ENCODE results near the gene GAPT. TPM values are rescaled to one million over a fixed set of nuclear protein-coding genes. Genes with fewer than 3 reads are reported as not detected.

Gene GAPT
- total RNA-seq, 1 donor from 2014 or later: not detected

DNA sequence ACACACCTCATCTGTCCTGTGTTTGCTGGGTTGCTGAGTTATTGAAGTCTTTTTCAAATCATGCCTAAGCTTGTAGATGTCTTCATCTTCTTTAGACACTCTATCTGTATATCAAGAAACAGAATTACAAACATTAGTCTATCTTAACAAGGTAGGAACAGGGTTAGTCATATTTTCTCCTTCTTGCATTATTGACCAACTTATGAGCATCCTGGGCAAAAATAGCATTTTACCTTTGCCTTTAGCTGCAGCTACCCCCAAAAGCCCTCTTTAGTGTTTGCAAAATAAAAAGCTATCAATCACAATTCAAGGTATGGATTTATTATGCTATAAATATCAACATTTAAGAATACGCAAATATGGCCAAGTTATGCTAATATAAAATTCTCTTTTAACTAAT, 34.7 kb upstream of the GAPT start:
- H3K27me3 Mint-ChIP-seq: peaks cover 22% of the 10 kb centered on the region
- no peak overlapping the region for H3K27ac Mint-ChIP-seq
- peak; percentile 32 for DNase-seq
- H3K4me1 Mint-ChIP-seq: peaks cover 17% of the 10 kb centered on the region
- intact Hi-C loops (cut with micrococcal nuclease): no loop called here
- peaks cover 14% of the 10 kb centered on the region for H3K36me3 Mint-ChIP-seq (ENCODE audit: low read depth)
- H3K4me3 Mint-ChIP-seq: no peak overlapping the region
- H3K9me3 Mint-ChIP-seq: no peaks in the 10 kb centered on the region

- intact Hi-C loops (cut with micrococcal nuclease): no loop called here
- Mint-ChIP-seq H3K9me3 (no peaks in the 10 kb centered on the region), H3K4me3 (no peak overlapping the region), H3K27me3 (peaks cover 22% of the 10 kb centered on the region), H3K4me1 (peaks cover 19% of the 10 kb centered on the region), H3K27ac (no peak overlapping the region), H3K36me3 (ENCODE audit: low read depth) (peaks cover 14% of the 10 kb centered on the region)
- no peak for DNase-seq
These were observed 34.2 kb upstream of the GAPT start for GRCh38 chr5:58457050-58457449.

DNA sequence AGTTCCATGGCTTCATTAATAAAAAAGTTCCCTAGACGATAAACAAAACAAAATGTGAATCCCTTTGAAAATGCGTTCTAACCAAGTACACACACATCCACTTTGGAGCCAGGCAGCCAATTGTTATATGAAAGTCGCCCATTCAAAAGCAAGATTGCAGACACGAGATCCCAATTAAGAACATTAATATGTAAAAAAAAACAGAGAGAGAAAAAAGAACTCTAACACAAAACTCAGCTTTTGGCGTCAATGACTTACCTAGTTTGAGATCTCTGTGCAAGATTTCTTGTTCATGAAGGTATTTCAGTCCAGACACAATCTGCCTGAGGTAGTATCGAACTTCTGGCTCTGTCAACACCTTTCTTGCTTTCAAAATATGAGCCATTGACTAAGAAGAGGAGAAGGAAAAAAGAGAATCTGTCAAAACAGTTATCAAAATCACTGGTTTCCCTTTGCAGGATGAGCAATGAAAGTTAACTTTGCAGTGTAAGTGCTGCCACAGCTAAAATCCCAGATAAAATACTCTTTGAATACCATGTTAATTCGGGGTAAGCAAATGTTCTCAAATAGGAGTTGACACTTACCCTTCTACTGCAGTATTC, 33.0 kb upstream of the GAPT start:
- H3K4me3 Mint-ChIP-seq: peak overlapping the region; percentile 85
- intact Hi-C loops (cut with micrococcal nuclease): no loop called here

GRCh38 chr5:58458743-58459145, 32.5 kb upstream of the GAPT start:
- Mint-ChIP-seq H3K27ac (peak overlapping the region; percentile 20), H3K27me3 (peaks cover 22% of the 10 kb centered on the region), H3K4me1 (peaks cover 20% of the 10 kb centered on the region), H3K4me3 (peak overlapping the region; percentile 85), H3K9me3 (no peaks in the 10 kb centered on the region), H3K36me3 (ENCODE audit: low read depth) (peaks cover 14% of the 10 kb centered on the region)
- DNase-seq: no peak
- intact Hi-C loops (cut with micrococcal nuclease): no loop called here

More for the DNA sequence above, 33.0 kb upstream of the GAPT start:
- H3K4me1 Mint-ChIP-seq: peaks cover 20% of the 10 kb centered on the region
- no peak overlapping the region for H3K27ac Mint-ChIP-seq
- peaks cover 22% of the 10 kb centered on the region for H3K27me3 Mint-ChIP-seq
- DNase-seq: no peak
- no peaks in the 10 kb centered on the region for H3K9me3 Mint-ChIP-seq
- H3K36me3 Mint-ChIP-seq (ENCODE audit: low read depth): peaks cover 14% of the 10 kb centered on the region

- peak overlapping the region; percentile 85 for H3K4me3 Mint-ChIP-seq
- peak overlapping the region; percentile 43 for H3K27ac Mint-ChIP-seq
- no peak for DNase-seq
- peaks cover 12% of the 10 kb centered on the region for H3K36me3 Mint-ChIP-seq (ENCODE audit: low read depth)
- peaks cover 20% of the 10 kb centered on the region for H3K4me1 Mint-ChIP-seq
- intact Hi-C loops (cut with micrococcal nuclease): loop anchor here (1.0 to 5.0 kb wide), 6 partner anchors 680 to 1552 kb away; partner anchors contain the start of genes MIER3 and SETD9
- peaks cover 22% of the 10 kb centered on the region for H3K27me3 Mint-ChIP-seq
- no peaks in the 10 kb centered on the region for H3K9me3 Mint-ChIP-seq
These were observed 31.9 kb upstream of the GAPT start for GRCh38 chr5:58459146-58460001.

DNA sequence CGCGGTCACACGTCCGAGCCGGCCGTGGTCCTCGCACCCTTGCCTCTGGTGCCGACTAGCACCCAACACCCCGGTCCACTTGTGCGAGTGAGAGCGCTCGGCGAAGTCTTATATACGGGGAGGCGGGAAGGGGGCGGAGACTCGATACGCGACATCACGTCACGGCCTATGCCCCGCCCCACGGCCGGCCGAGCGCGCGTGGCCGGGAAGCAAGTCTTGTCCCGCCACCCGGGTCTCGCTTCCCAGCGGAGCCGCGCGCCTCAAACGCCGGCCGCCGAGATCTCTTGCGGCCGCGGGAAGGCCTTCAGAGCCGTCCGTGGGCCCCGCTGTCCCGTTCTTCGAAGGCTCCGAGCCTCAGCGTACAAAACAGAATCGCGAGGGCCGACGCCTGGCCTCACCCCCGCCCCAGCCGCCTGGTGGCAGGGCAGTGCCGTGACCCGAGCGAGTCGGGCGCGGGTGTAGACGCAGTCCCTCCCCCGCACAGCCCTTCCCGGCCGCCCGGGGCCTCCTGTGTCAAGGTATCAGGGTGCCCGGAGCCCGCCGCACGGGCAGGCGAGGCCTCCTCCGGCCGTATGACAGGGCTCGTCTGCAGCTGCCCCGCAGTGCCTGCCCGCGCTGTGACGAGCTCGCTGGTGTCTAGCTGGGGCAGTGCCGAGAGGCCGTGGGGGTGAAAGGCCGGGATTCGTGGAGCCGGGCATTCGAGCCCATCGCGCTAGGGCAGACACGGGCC, 31.1 kb upstream of the GAPT start, which contains the start of gene PLK2:
Gene PLK2 (minus strand): TSS at position 85 of the 730 bp plus-strand sequence. CDS start 127 bp downstream, outside the sequence.
- Mint-ChIP-seq H3K27me3 (peaks cover 22% of the 10 kb centered on the region), H3K4me1 (peaks cover 20% of the 10 kb centered on the region), H3K9me3 (no peaks in the 10 kb centered on the region), H3K27ac (peak within 1 kb of the TSS; percentile 43), H3K36me3 (ENCODE audit: low read depth) (peaks cover 8% of the 10 kb centered on the region), H3K4me3 (peak within 1 kb of the TSS; percentile 85)
- DNase-seq: peak; percentile 97
- intact Hi-C loops (cut with micrococcal nuclease): loop anchor here (1.0 to 5.0 kb wide), 6 partner anchors 681 to 1553 kb away; partner anchors contain the start of genes MIER3 and SETD9

DNA sequence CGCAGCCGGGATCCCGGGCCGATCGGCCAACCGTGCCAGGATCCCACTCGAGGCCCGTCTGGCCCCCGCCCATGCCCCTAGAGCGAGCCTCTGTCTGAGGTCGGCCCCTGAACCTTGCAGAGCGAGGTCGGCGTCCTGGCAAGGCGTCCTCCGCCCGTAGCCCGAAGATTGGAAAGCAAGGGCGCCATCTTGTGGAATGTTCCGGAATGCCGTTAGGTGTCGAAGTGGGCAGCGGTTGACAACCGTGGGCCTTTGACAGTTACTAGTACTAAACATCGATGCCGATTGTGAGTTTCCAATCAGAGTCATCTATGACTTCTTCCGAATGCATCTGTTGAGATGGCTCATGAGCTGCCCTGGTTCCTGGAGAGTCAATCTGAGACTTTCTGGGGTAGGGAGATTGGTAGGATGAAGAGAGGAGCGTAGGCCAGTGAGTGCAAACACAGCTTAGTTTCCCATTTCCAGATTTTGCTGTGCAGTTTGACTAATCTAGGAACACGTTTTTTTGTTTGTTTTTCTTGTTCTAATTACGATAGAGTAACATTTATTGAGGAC, 30.4 kb upstream of the GAPT start:
- Mint-ChIP-seq H3K27ac (peak overlapping the region; percentile 43), H3K36me3 (ENCODE audit: low read depth) (peaks cover 7% of the 10 kb centered on the region), H3K4me1 (peaks cover 20% of the 10 kb centered on the region), H3K27me3 (peaks cover 22% of the 10 kb centered on the region), H3K4me3 (peak overlapping the region; percentile 85), H3K9me3 (no peaks in the 10 kb centered on the region)
- peak; percentile 97 for DNase-seq
- intact Hi-C loops (cut with micrococcal nuclease): loop anchor here (1.0 to 5.0 kb wide), 6 partner anchors 682 to 1554 kb away; partner anchors contain the start of genes MIER3 and SETD9

DNA sequence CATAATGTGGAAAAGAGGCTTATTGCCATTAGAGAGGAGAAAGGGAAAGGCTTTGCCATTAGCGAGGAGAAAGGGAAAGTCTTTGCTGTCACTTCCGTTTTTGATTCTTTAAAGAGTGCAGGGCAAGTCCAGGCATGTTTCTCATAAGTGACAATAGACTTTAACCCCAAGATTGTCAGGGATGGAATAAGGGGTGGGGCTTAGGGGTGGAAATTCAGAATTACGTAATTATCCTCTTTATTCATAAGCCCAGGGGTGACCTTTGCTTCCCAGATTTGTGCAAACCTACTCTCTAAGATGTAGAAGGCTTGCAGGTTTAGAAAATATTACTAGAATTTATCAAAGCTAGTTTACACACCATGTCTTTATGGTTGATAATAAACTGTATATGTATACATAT, 29.1 kb upstream of the GAPT start:
- DNase-seq: peak; percentile 56
- Mint-ChIP-seq H3K9me3 (no peaks in the 10 kb centered on the region), H3K27me3 (peaks cover 19% of the 10 kb centered on the region), H3K4me3 (no peak overlapping the region), H3K27ac (peak overlapping the region; percentile 20), H3K4me1 (peaks cover 26% of the 10 kb centered on the region), H3K36me3 (ENCODE audit: low read depth) (peaks cover 3% of the 10 kb centered on the region)
- intact Hi-C loops (cut with micrococcal nuclease): loop anchor here (1.0 to 5.0 kb wide), 2 partner anchors 812 to 1555 kb away; partner anchors contain the start of gene SETD9

DNA sequence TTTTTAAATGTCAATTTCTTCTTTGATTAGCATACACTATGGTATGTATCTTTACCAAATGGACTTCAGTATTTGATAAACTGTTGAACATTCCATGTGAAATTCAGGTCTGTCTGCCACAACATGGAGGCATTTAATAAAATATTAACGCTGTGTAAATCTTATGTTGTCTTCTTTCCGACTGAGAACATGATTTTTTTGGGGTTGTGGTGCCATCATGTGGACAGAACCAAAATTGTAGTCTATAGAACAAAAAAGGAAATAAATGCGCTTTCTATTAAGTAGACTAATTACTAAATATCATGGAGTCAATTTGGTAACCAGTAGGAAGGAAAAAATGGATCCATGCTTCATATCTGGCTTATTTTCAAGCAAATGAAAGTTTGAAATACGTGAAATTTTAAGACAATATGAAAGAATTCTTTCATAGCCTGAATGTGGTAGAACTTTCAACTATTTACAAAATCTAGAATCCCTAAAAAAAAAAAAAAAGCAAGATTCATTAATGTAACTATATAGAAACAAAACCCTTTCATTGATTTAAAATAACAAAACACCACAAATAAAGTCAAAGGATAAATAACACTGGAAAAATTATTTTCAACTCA, 28.5 kb upstream of the GAPT start:
- Mint-ChIP-seq H3K4me1 (peaks cover 27% of the 10 kb centered on the region), H3K27me3 (peaks cover 15% of the 10 kb centered on the region), H3K4me3 (no peak overlapping the region), H3K9me3 (no peaks in the 10 kb centered on the region), H3K27ac (no peak overlapping the region), H3K36me3 (ENCODE audit: low read depth) (peaks cover 1% of the 10 kb centered on the region)
- DNase-seq: peak; percentile 84
- intact Hi-C loops (cut with micrococcal nuclease): loop anchor here (1.0 to 5.0 kb wide), 2 partner anchors 812 to 1555 kb away; partner anchors contain the start of gene SETD9

DNA sequence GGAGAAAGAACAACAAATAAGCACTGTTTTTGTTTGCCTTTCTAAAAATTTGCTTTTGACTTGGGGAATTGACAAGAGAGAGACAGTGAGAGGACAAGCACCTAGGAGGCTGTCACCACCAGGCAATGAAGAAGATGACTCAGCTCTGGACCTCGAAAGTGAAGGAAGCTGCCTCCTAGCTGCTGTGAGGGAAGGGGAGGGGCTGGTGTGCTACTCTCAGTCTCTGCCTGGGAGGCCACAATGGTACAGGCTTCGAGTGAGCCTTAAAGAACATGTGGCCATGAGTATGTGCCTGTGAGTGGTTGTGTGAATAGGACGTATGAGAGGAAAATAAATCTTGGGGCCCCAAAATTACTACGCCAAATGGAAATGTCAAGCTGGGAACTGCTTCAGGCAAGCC, 24.3 kb upstream of the GAPT start:
- Mint-ChIP-seq H3K4me1 (peaks cover 9% of the 10 kb centered on the region), H3K27ac (no peak overlapping the region), H3K9me3 (no peaks in the 10 kb centered on the region), H3K36me3 (ENCODE audit: low read depth) (no peaks in the 10 kb centered on the region), H3K4me3 (no peak overlapping the region), H3K27me3 (peaks cover 5% of the 10 kb centered on the region)
- intact Hi-C loops (cut with micrococcal nuclease): no loop called here
- DNase-seq: peak; percentile 78

DNA sequence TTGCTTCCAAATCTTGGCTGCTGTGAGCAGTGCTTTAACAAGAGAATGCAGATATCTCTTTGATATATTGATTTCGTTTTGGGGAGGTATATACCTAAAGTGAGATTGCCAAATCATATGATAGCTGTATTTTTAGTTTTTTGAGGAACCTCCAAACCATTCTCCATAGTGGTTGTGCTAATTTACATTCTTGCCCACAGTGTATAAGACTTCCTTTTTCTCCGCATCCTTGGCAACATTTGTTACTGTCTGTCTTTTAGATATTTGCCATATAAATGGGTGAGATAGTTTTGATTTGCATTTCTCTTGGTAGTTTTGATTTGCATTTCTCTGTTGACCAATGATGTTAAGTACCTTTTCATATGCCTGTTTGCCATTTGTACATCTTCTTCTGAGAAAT, 21.3 kb upstream of the GAPT start:
- no peaks in the 10 kb centered on the region for H3K36me3 Mint-ChIP-seq (ENCODE audit: low read depth)
- H3K27ac Mint-ChIP-seq: no peak overlapping the region
- peaks cover 5% of the 10 kb centered on the region for H3K27me3 Mint-ChIP-seq
- no peak overlapping the region for H3K4me3 Mint-ChIP-seq
- no peak for DNase-seq
- peaks cover 3% of the 10 kb centered on the region for H3K9me3 Mint-ChIP-seq
- peaks cover 7% of the 10 kb centered on the region for H3K4me1 Mint-ChIP-seq
- intact Hi-C loops (cut with micrococcal nuclease): no loop called here

DNA sequence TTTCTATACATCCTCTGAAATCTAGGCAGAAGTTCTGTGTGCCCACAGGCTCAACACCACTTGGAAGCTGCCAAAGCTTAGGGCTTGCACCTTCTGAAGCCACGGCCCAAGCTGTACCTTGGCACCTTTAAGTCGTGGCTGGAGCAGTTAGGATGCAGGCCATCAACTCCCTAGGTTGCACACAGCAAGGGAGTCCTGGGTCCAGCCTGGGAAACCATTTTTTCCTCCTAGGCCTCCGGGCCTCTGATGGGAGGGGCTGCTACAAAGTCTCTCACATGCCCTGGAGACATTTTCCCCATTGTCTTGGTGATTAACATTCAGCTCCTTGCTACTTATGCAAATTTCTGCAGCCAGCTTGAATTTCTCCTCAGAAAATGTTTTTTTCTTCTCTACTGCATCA, 15.8 kb upstream of the GAPT start:
- Mint-ChIP-seq H3K4me3 (no peak overlapping the region), H3K9me3 (peaks cover 9% of the 10 kb centered on the region), H3K27ac (no peak overlapping the region), H3K36me3 (ENCODE audit: low read depth) (no peaks in the 10 kb centered on the region), H3K4me1 (peaks cover 2% of the 10 kb centered on the region), H3K27me3 (no peaks in the 10 kb centered on the region)
- no peak for DNase-seq
- intact Hi-C loops (cut with micrococcal nuclease): loop anchor here (5.0 kb wide), 1 partner anchor 377 kb away; no protein-coding TSS in a partner anchor

All from activated CD4-positive, alpha-beta T cell treated with anti-CD3 and anti-CD28 coated beads, Interleukin-2, amount 10 ng/mL, durations not matched to agents 24 days and 14 days (primary cell).